ENCODE data around the gene IMPDH1. TPM values are rescaled to one million over a fixed set of nuclear protein-coding genes. Genes with fewer than 3 reads are reported as not detected.
"Not testable (repeated sequence)": the region's sequence is repeated elsewhere in the genome, so short reads cannot be mapped to it uniquely, and the experiment has no call there.

IMPDH1 gene
- total RNA-seq, 1 experiment from 2014 or later: 114 TPM

- in situ Hi-C loops (cut with HindIII; ENCODE audit: low pct_unique_long_range_greater_than_20kb, low sequenced_read_pairs) (no loop called here), intact Hi-C loops (cut with micrococcal nuclease; ENCODE audit: unreplicated experiment) (loop anchor here (1.0 to 2.0 kb wide), 2 partner anchors 24 to 32 kb away; no protein-coding TSS in a partner anchor)
- TF ChIP-seq SIN3A (IDR thresholded peaks at IDR 0.05; ENCODE audit: borderline replicate concordance, insufficient read depth, low read depth, low read length) (no peak), CTCF (IDR thresholded peaks at IDR 0.05) (no peak), TCF7L2 (IDR thresholded peaks at IDR 0.05; ENCODE audit: low read depth, low read length) (no peak), REST (IDR thresholded peaks at IDR 0.05; ENCODE audit: insufficient read depth in 1 of 2, low read depth in 2 of 2, low read length in 1 of 2) (no peak), POLR2AphosphoS5 (IDR thresholded peaks at IDR 0.05; ENCODE audit: low read depth, low read length) (peak; percentile 20; the same call in 1 of the 2 replicates)
- peak overlapping the region; percentile 70 to 85; a peak in 3 of 4 replicates for H3K4me3 ChIP-seq (ENCODE audit: low read depth in 2 of 2, low read length in 2 of 2)
- 0 out of 2 replicates have a peak, but pooled peaks cover 7% of the 10 kb centered on the region for H3K36me3 ChIP-seq (ENCODE audit: control insufficient read depth, insufficient read depth, low read length)
- no TSS peak for BruUV-seq (replicated peaks)
- no peaks in the 10 kb centered on the region for H3K9me3 ChIP-seq (ENCODE audit: control insufficient read depth, insufficient read depth, low read depth, low read length)
- H3K4me1 ChIP-seq (ENCODE audit: control insufficient read depth, insufficient read depth, low read length): peaks cover 49% of the 10 kb centered on the region
- no peaks in the 10 kb centered on the region for H3K27me3 ChIP-seq (ENCODE audit: control insufficient read depth, insufficient read depth, low read length)
- CTCF ChIA-PET: interaction anchor here (1.0 to 4.2 kb wide), 4 partner anchors 17 to 49 kb away, joined by 3 to 133 read pairs (median 7); partner anchors contain the start of gene IMPDH1
- H3K27ac ChIP-seq (ENCODE audit: low read length): peak overlapping the region; percentile 93
- ATAC-seq (no peak), DNase-seq (ENCODE audit: low read depth, low spot score) (no peak)
- POLR2A ChIA-PET: no interaction called here
Measured at GRCh38 chr7:128458956-128459355, 49.2 kb upstream of the IMPDH1 start.

- H3K9me3 ChIP-seq (ENCODE audit: control insufficient read depth, insufficient read depth, low read depth, low read length); POLR2A ChIA-PET; DNase-seq (ENCODE audit: low read depth, low spot score); intact Hi-C loops (cut with micrococcal nuclease; ENCODE audit: unreplicated experiment); CTCF ChIA-PET; ATAC-seq; H3K36me3 ChIP-seq (ENCODE audit: control insufficient read depth, insufficient read depth, low read length); H3K27me3 ChIP-seq (ENCODE audit: control insufficient read depth, insufficient read depth, low read length); BruUV-seq (replicated peaks); in situ Hi-C loops (cut with HindIII; ENCODE audit: low pct_unique_long_range_greater_than_20kb, low sequenced_read_pairs): not testable (repeated sequence)
- H3K4me3 ChIP-seq (ENCODE audit: low read depth in 2 of 2, low read length in 2 of 2): peak overlapping the region; percentile 70 to 85
- peaks cover 59% of the 10 kb centered on the region for H3K4me1 ChIP-seq (ENCODE audit: control insufficient read depth, insufficient read depth, low read length)
- H3K27ac ChIP-seq (ENCODE audit: low read length): peak overlapping the region; percentile 93
Measured at GRCh38 chr7:128457385-128457784, 47.6 kb upstream of the IMPDH1 start.

- H3K4me1 ChIP-seq (ENCODE audit: control insufficient read depth, insufficient read depth, low read length): peaks cover 62% of the 10 kb centered on the region
- H3K4me3 ChIP-seq (ENCODE audit: low read depth in 2 of 2, low read length in 2 of 2): peak overlapping the region; percentile 70 to 85
- no peak for TF ChIP-seq REST (IDR thresholded peaks at IDR 0.05; ENCODE audit: insufficient read depth in 1 of 2, low read depth in 2 of 2, low read length in 1 of 2)
- no peak for TF ChIP-seq CTCF (IDR thresholded peaks at IDR 0.05)
- TF ChIP-seq POLR2AphosphoS5 (IDR thresholded peaks at IDR 0.05; ENCODE audit: low read depth, low read length): no peak
- TF ChIP-seq SIN3A (IDR thresholded peaks at IDR 0.05; ENCODE audit: borderline replicate concordance, insufficient read depth, low read depth, low read length): no peak
- DNase-seq (ENCODE audit: low read depth, low spot score): no peak
- H3K27ac ChIP-seq (ENCODE audit: low read length): peak overlapping the region; percentile 93
- H3K27me3 ChIP-seq (ENCODE audit: control insufficient read depth, insufficient read depth, low read length): no peaks in the 10 kb centered on the region
- H3K36me3 ChIP-seq (ENCODE audit: control insufficient read depth, insufficient read depth, low read length): 0 out of 2 replicates have a peak, but pooled peaks cover 7% of the 10 kb centered on the region
- peak; percentile 22 for ATAC-seq
- no peaks in the 10 kb centered on the region for H3K9me3 ChIP-seq (ENCODE audit: control insufficient read depth, insufficient read depth, low read depth, low read length)
- in situ Hi-C loops (cut with HindIII; ENCODE audit: low pct_unique_long_range_greater_than_20kb, low sequenced_read_pairs): no loop called here
- no TSS peak for BruUV-seq (replicated peaks)
- intact Hi-C loops (cut with micrococcal nuclease; ENCODE audit: unreplicated experiment): no loop called here
- ChIA-PET POLR2A (no interaction called here), CTCF (interaction anchor here (1.4 kb wide), 1 partner anchor 30 kb away, joined by 4 read pairs; no protein-coding TSS in a partner anchor)
Measured at GRCh38 chr7:128456255-128456725, 46.5 kb upstream of the IMPDH1 start.

Measured in Panc1 (cell line).